ENCODE measurements around the gene ZBTB42. TPM values are rescaled to one million over a fixed set of nuclear protein-coding genes. Genes with fewer than 3 reads are reported as not detected.

ZBTB42 gene
- total RNA-seq, 1 experiment from 2014 or later = 6.4 TPM

- H3K4me1 Mint-ChIP-seq = no peaks in the 10 kb centered on the region
- ATAC-seq = no peak
- H3K36me3 Mint-ChIP-seq = no peaks in the 10 kb centered on the region
- H3K4me3 Mint-ChIP-seq = no peak overlapping the region
- no peak for TF ChIP-seq ZNF219 (CRISPR knock-in tag; IDR thresholded peaks at IDR 0.05; ENCODE audit: borderline replicate concordance)
- no peak for TF ChIP-seq PRRX2 (CRISPR knock-in tag; IDR thresholded peaks at IDR 0.05)
- TF ChIP-seq NR3C1 (CRISPR knock-in tag; conservative IDR thresholded peaks at IDR 0.05; ENCODE audit: low read depth) = no peak
- no peak for TF ChIP-seq ZNF425 (CRISPR knock-in tag; conservative IDR thresholded peaks at IDR 0.05)
- TF ChIP-seq IRF1 (CRISPR knock-in tag; IDR thresholded peaks at IDR 0.05) = no peak
- TF ChIP-seq ZNF416 (CRISPR knock-in tag; IDR thresholded peaks at IDR 0.05) = no peak
- TF ChIP-seq SP1 (CRISPR knock-in tag; conservative IDR thresholded peaks at IDR 0.05) = no peak
- no peak for DNase-seq (ENCODE audit: low spot score)
- POLR2A ChIA-PET = no interaction called here
- H3K27ac Mint-ChIP-seq = no peak overlapping the region
- peaks cover 17% of the 10 kb centered on the region for H3K27me3 Mint-ChIP-seq (ENCODE audit: low read depth)
- CTCF ChIA-PET = no interaction called here
- peaks cover 11% of the 10 kb centered on the region for H3K9me3 Mint-ChIP-seq
Measured at GRCh38 chr14:104806625-104807465, 5.9 kb downstream of the ZBTB42 start.

- no peaks in the 10 kb centered on the region for H3K4me1 Mint-ChIP-seq
- no peaks in the 10 kb centered on the region for H3K36me3 Mint-ChIP-seq
- POLR2A ChIA-PET = interaction anchor here (0.7 kb wide), 1 partner anchor 474 kb away, joined by 4 read pairs; no protein-coding TSS in a partner anchor
- peaks cover 4% of the 10 kb centered on the region; the same call in 1 of the 2 replicates for H3K27me3 Mint-ChIP-seq (ENCODE audit: low read depth)
- CTCF ChIA-PET = interaction anchor here (0.9 kb wide), 1 partner anchor 40 kb away, joined by 3 read pairs; no protein-coding TSS in a partner anchor
- peaks cover 11% of the 10 kb centered on the region for H3K9me3 Mint-ChIP-seq
- DNase-seq (ENCODE audit: low spot score) = peak; percentile 7
- no peak for TF ChIP-seq USF2 (CRISPR knock-in tag; IDR thresholded peaks at IDR 0.05)
- TF ChIP-seq ZMAT4 (CRISPR knock-in tag; IDR thresholded peaks at IDR 0.05) = no peak
- no peak for TF ChIP-seq JUN (CRISPR knock-in tag; IDR thresholded peaks at IDR 0.05)
- TF ChIP-seq GTF2I (CRISPR knock-in tag; conservative IDR thresholded peaks at IDR 0.05) = no peak
- TF ChIP-seq TCF7 (CRISPR knock-in tag; IDR thresholded peaks at IDR 0.05; ENCODE audit: low read depth) = no peak
- no peak for TF ChIP-seq E2F1 (CRISPR knock-in tag; IDR thresholded peaks at IDR 0.05)
- TF ChIP-seq EMX1 (CRISPR knock-in tag; IDR thresholded peaks at IDR 0.05) = no peak
- TF ChIP-seq STAT6 (CRISPR knock-in tag; conservative IDR thresholded peaks at IDR 0.05; ENCODE audit: low read depth) = no peak
- no peak for TF ChIP-seq PREB (CRISPR knock-in tag; IDR thresholded peaks at IDR 0.05; ENCODE audit: borderline replicate concordance)
- TF ChIP-seq NR3C1 (CRISPR knock-in tag; conservative IDR thresholded peaks at IDR 0.05; ENCODE audit: low read depth) = no peak
- TF ChIP-seq TP53 (CRISPR knock-in tag; IDR thresholded peaks at IDR 0.05) = no peak
- no peak for TF ChIP-seq MXD4 (CRISPR knock-in tag; IDR thresholded peaks at IDR 0.05; ENCODE audit: borderline replicate concordance)
- H3K27ac Mint-ChIP-seq = no peak overlapping the region
- no peak for ATAC-seq
- H3K4me3 Mint-ChIP-seq = no peak overlapping the region
Measured at GRCh38 chr14:104808456-104808855, 7.6 kb downstream of the ZBTB42 start.

All from WTC11 (cell line).